ENCODE measurements around the gene POLD1. TPM values are rescaled to one million over a fixed set of nuclear protein-coding genes. Genes with fewer than 3 reads are reported as not detected.

Gene POLD1
- polyA plus RNA-seq, 1 experiment: 5.1 TPM

- H3K27ac ChIP-seq (ENCODE audit: low read depth, low read length): no peak overlapping the region
- POLR2A ChIA-PET: no interaction called here
- H3K27me3 ChIP-seq (ENCODE audit: control insufficient read depth, insufficient read depth, low read length): peaks cover 2% of the 10 kb centered on the region
- H3K4me3 ChIP-seq (ENCODE audit: low read depth, low read length): no peak overlapping the region
- CTCF ChIA-PET: no interaction called here
- no peak for TF ChIP-seq CTCF (IDR thresholded peaks at IDR 0.05; ENCODE audit: low read depth, low read length)
- DNase-seq (ENCODE audit: low read depth, low spot score): no peak
- no peaks in the 10 kb centered on the region; the same call in 1 of the 2 replicates for H3K9me3 ChIP-seq (ENCODE audit: control insufficient read depth, insufficient read depth, low read length)
These were observed 59.9 kb downstream of the POLD1 start for GRCh38 chr19:50444059-50444458.

- ChIA-PET POLR2A (no interaction called here), CTCF (no interaction called here)
- DNase-seq (ENCODE audit: low read depth, low spot score): no peak
- no peak for TF ChIP-seq CTCF (IDR thresholded peaks at IDR 0.05; ENCODE audit: low read depth, low read length)
- no peak overlapping the region for H3K27ac ChIP-seq (ENCODE audit: low read depth, low read length)
- no peak overlapping the region for H3K4me3 ChIP-seq (ENCODE audit: low read depth, low read length)
- H3K27me3 ChIP-seq (ENCODE audit: control insufficient read depth, insufficient read depth, low read length): peaks cover 5% of the 10 kb centered on the region
- H3K9me3 ChIP-seq (ENCODE audit: control insufficient read depth, insufficient read depth, low read length): no peaks in the 10 kb centered on the region; the same call in 1 of the 2 replicates
These were observed 62.9 kb downstream of the POLD1 start for GRCh38 chr19:50447053-50447452.

- no peak for DNase-seq (ENCODE audit: low read depth, low spot score)
- CTCF ChIA-PET: no interaction called here
- no peak for TF ChIP-seq CTCF (IDR thresholded peaks at IDR 0.05; ENCODE audit: low read depth, low read length)
- peaks cover 5% of the 10 kb centered on the region for H3K27me3 ChIP-seq (ENCODE audit: control insufficient read depth, insufficient read depth, low read length)
- no peaks in the 10 kb centered on the region; the same call in 1 of the 2 replicates for H3K9me3 ChIP-seq (ENCODE audit: control insufficient read depth, insufficient read depth, low read length)
- POLR2A ChIA-PET: no interaction called here
- no peak overlapping the region for H3K4me3 ChIP-seq (ENCODE audit: low read depth, low read length)
- no peak overlapping the region for H3K27ac ChIP-seq (ENCODE audit: low read depth, low read length)
These were observed 63.6 kb downstream of the POLD1 start for GRCh38 chr19:50447750-50448149.

- CTCF ChIA-PET: interaction anchor here (1.7 kb wide), 1 partner anchor 13 kb away, joined by 6 read pairs; no protein-coding TSS in a partner anchor
- peaks cover 5% of the 10 kb centered on the region for H3K27me3 ChIP-seq (ENCODE audit: control insufficient read depth, insufficient read depth, low read length)
- TF ChIP-seq CTCF (IDR thresholded peaks at IDR 0.05; ENCODE audit: low read depth, low read length): no peak
- no peak overlapping the region for H3K27ac ChIP-seq (ENCODE audit: low read depth, low read length)
- no peak overlapping the region for H3K4me3 ChIP-seq (ENCODE audit: low read depth, low read length)
- no peak for DNase-seq (ENCODE audit: low read depth, low spot score)
- no peaks in the 10 kb centered on the region; the same call in 1 of the 2 replicates for H3K9me3 ChIP-seq (ENCODE audit: control insufficient read depth, insufficient read depth, low read length)
- POLR2A ChIA-PET: no interaction called here
These were observed 65.2 kb downstream of the POLD1 start for GRCh38 chr19:50449236-50449899.

GRCh38 chr19:50450369-50451222, 66.4 kb downstream of the POLD1 start:
- no peak for DNase-seq (ENCODE audit: low read depth, low spot score)
- Histone ChIP-seq H3K9me3 (ENCODE audit: control insufficient read depth, insufficient read depth, low read length) (no peaks in the 10 kb centered on the region; the same call in 1 of the 2 replicates), H3K4me3 (ENCODE audit: low read depth, low read length) (no peak overlapping the region), H3K27ac (ENCODE audit: low read depth, low read length) (no peak overlapping the region), H3K27me3 (ENCODE audit: control insufficient read depth, insufficient read depth, low read length) (peaks cover 5% of the 10 kb centered on the region)
- POLR2A ChIA-PET: no interaction called here
- CTCF ChIA-PET: interaction anchor here (1.7 kb wide), 1 partner anchor 12 kb away, joined by 6 read pairs; no protein-coding TSS in a partner anchor
- no peak for TF ChIP-seq CTCF (IDR thresholded peaks at IDR 0.05; ENCODE audit: low read depth, low read length)

Measured in AG04450 (cell line).